H1 (cell line): Measurements from ENCODE around the gene ZNF148. TPM values are rescaled to one million over a fixed set of nuclear protein-coding genes. Genes with fewer than 3 reads are reported as not detected.

Experiments used
- CTCF ChIA-PET: fragments of 300-600 bp; sonication (Branson Sonifier 250); formaldehyde crosslinking; loops from one replicate; lab custom pipeline; 2021; ENCODE audit not compliant: partially characterized antibody; lab: Charles Lee
- POLR2A ChIA-PET: fragments of 300-600 bp; sonication (Branson Sonifier 250); formaldehyde crosslinking; loops from one replicate; lab custom pipeline; 2021; ENCODE audit warnings: inconsistent platforms; ENCODE audit not compliant: partially characterized antibody; lab: Charles Lee
- DNase-seq, 2 experiments: peaks; one replicate each; pipeline versions ENCODE4 v3.0.0 to v3.0.0-alpha.2; 2010 to 2022; ENCODE audit warnings: low spot score in 2 of 2, low read depth in 1 of 2, mixed read lengths in 1 of 2
- FAIRE-seq: peaks from 2 replicates; lab custom pipeline; 2011; peaks lifted over from hg19 to GRCh38; lab: Jason Lieb, UNC
- H2AFZ ChIP-seq: 2 replicates; pipeline ENCODE4 v1.8.1; 2012; ENCODE audit warnings: low read length, inconsistent platforms
- H2AK5ac ChIP-seq: 2 replicates; pipeline ENCODE4 v1.6.1; 2013; ENCODE audit warnings: low read depth, low read length
- H2BK120ac ChIP-seq: replicated peaks from 2 replicates; pipeline ENCODE3; 2013; ENCODE audit warnings: low read depth, low read length, inconsistent platforms
- H2BK12ac ChIP-seq: 2 replicates; pipeline ENCODE4 v1.6.1; 2013; ENCODE audit warnings: low read depth, low read length
- H2BK15ac ChIP-seq: 2 replicates; pipeline ENCODE4 v1.6.1; 2013; ENCODE audit warnings: low read length
- H2BK20ac ChIP-seq: 2 replicates; pipeline ENCODE4 v1.6.1; 2013; ENCODE audit warnings: low read length
- H2BK5ac ChIP-seq: 2 replicates; pipeline ENCODE4 v1.6.1; 2013; ENCODE audit warnings: low read depth, low read length
- H3K14ac ChIP-seq: 2 replicates; pipeline ENCODE4 v1.6.1; 2013; ENCODE audit warnings: inconsistent platforms; ENCODE audit not compliant: insufficient read length
- H3K18ac ChIP-seq: 2 replicates; pipeline ENCODE4 v1.6.1; 2013; ENCODE audit warnings: low read length; ENCODE audit errors: extremely low read depth
- H3K23ac ChIP-seq: 2 replicates; pipeline ENCODE4 v1.6.1; 2013; ENCODE audit warnings: inconsistent platforms; ENCODE audit not compliant: insufficient read length
- H3K23me2 ChIP-seq: 2 replicates; pipeline ENCODE4 v1.6.1; 2013; ENCODE audit warnings: low read depth, low read length
- H3K27ac ChIP-seq: 2 replicates; pipeline ENCODE4 v1.6.1; 2011; ENCODE audit warnings: low read depth, low read length, inconsistent platforms
- H3K27me3 ChIP-seq, 4 experiments: replicated peaks in 1 of 4; 1 replicate in 1 of 4; 2 replicates in 3 of 4; pipeline versions ENCODE4 v1.6.1 to v1.8.1; 2011 to 2013; ENCODE audit warnings: low read length in 3 of 4, mild to moderate bottlenecking in 3 of 4, inconsistent platforms in 2 of 4, mixed read lengths in 2 of 4, moderate library complexity in 1 of 4; ENCODE audit not compliant: control insufficient read depth in 3 of 4, insufficient read depth in 3 of 4; ENCODE audit errors: extremely low read depth in 1 of 4
- H3K36me3 ChIP-seq, 4 experiments: 2 replicates each; pipeline versions ENCODE4 v1.6.1 to v1.8.1; 2011 to 2013; ENCODE audit warnings: mild to moderate bottlenecking in 4 of 4, low read length in 3 of 4, moderate library complexity in 2 of 4, control low read depth in 1 of 4, inconsistent platforms in 1 of 4; ENCODE audit not compliant: insufficient read depth in 4 of 4, control insufficient read depth in 2 of 4
- H3K4ac ChIP-seq: replicated peaks from 2 replicates; pipeline ENCODE3; 2013; ENCODE audit warnings: low read length, low read depth, mixed read lengths, inconsistent platforms; ENCODE audit not compliant: insufficient read length
- H3K4me1 ChIP-seq, 4 experiments: replicated peaks in 1 of 4; 1 replicate in 1 of 4; 2 replicates in 3 of 4; pipeline versions ENCODE4 v1.6.1 to v1.8.1; 2011 to 2013; ENCODE audit warnings: low read length in 3 of 4, inconsistent platforms in 2 of 4, mixed read lengths in 1 of 4; ENCODE audit not compliant: insufficient read depth in 4 of 4, control insufficient read depth in 3 of 4
- H3K4me2 ChIP-seq, 2 experiments: 2 replicates each; pipeline versions ENCODE4 v1.6.1 to v1.8.1; 2011 to 2013; ENCODE audit warnings: low read depth in 2 of 2, low read length in 2 of 2, control low read depth in 1 of 2, inconsistent platforms in 1 of 2, mild to moderate bottlenecking in 1 of 2; ENCODE audit not compliant: insufficient read depth in 1 of 2
- H3K4me3 ChIP-seq, 4 experiments: fragments of 200-600, 300-600 bp in 1 of 4; sonication (generic), shearing (Covaris generic), sonication (Bioruptor Twin) in 1 of 4; 2 replicates each; pipeline versions ENCODE4 v1.5.1 to v1.8.1; 2011 to 2016; ENCODE audit warnings: low read length in 4 of 4, low read depth in 3 of 4, control low read depth in 2 of 4, inconsistent platforms in 2 of 4, mild to moderate bottlenecking in 2 of 4, mixed read lengths in 1 of 4, moderate library complexity in 1 of 4; ENCODE audit not compliant: insufficient read depth in 2 of 4; ENCODE audit errors: extremely low read depth in 1 of 4
- H3K56ac ChIP-seq: replicated peaks from 2 replicates; pipeline ENCODE3; 2013; ENCODE audit warnings: low read depth, mild to moderate bottlenecking, mixed read lengths, low read length, inconsistent platforms; ENCODE audit not compliant: insufficient read length
- H3K79me1 ChIP-seq: 2 replicates; pipeline ENCODE4 v1.6.1; 2013; ENCODE audit warnings: low read depth, low read length, control low read depth
- H3K79me2 ChIP-seq, 2 experiments: 2 replicates each; pipeline versions ENCODE4 v1.6.1 to v1.8.1; 2012 to 2013; ENCODE audit warnings: low read length in 2 of 2, mild to moderate bottlenecking in 2 of 2, inconsistent platforms in 1 of 2; ENCODE audit not compliant: insufficient read depth in 2 of 2, control insufficient read depth in 1 of 2
- H3K9ac ChIP-seq, 4 experiments: replicated peaks in 1 of 4; 1 replicate in 1 of 4; 2 replicates in 3 of 4; pipeline versions ENCODE4 v1.6.1 to v1.8.1; 2011 to 2013; ENCODE audit warnings: low read depth in 3 of 4, low read length in 3 of 4, control low read depth in 2 of 4, mild to moderate bottlenecking in 2 of 4, moderate library complexity in 2 of 4, inconsistent platforms in 1 of 4; ENCODE audit errors: extremely low read depth in 1 of 4
- H3K9me3 ChIP-seq, 2 experiments: 2 replicates each; pipeline versions ENCODE4 v1.6.1 to v1.8.1; 2012 to 2013; ENCODE audit warnings: mild to moderate bottlenecking in 2 of 2, moderate library complexity in 2 of 2, control low read depth in 1 of 2, inconsistent platforms in 1 of 2, low read depth in 1 of 2, low read length in 1 of 2, mixed read lengths in 1 of 2; ENCODE audit not compliant: insufficient read depth in 2 of 2
- H4K20me1 ChIP-seq, 2 experiments: replicated peaks in 1 of 2; 2 replicates each; pipeline versions ENCODE3 to v1.8.1; 2011 to 2013; ENCODE audit warnings: inconsistent platforms in 2 of 2, low read length in 2 of 2, mild to moderate bottlenecking in 1 of 2; ENCODE audit not compliant: insufficient read depth in 2 of 2, control insufficient read depth in 1 of 2
- H4K5ac ChIP-seq: 2 replicates; pipeline ENCODE4 v1.6.1; 2013; ENCODE audit warnings: low read length, low read depth, mixed read lengths, inconsistent platforms; ENCODE audit not compliant: insufficient read length
- H4K8ac ChIP-seq: 2 replicates; pipeline ENCODE4 v1.8.0; 2013; ENCODE audit warnings: mild to moderate bottlenecking, moderate library complexity, low read length, inconsistent platforms; ENCODE audit not compliant: insufficient read depth; ENCODE audit errors: extremely low read depth
- H4K91ac ChIP-seq: replicated peaks from 2 replicates; pipeline ENCODE3; 2013; ENCODE audit warnings: low read length, mixed read lengths, inconsistent platforms; ENCODE audit not compliant: insufficient read length
- CBX5 ChIP-seq: fragments of 300-800, 300-1000 bp; sonication (generic); IDR thresholded peaks from 2 replicates; pipeline ENCODE4 v1.7.1; 2016; ENCODE audit warnings: antibody characterized with exemption, low read length, low read depth
- CHD2 ChIP-seq: IDR thresholded peaks from 2 replicates; pipeline ENCODE4 v1.6.1; 2012; ENCODE audit warnings: low read length, improper control_type of control experiment
- HDAC2 ChIP-seq, 2 experiments: fragments of 300-600 bp in 1 of 2; sonication (generic) in 1 of 2; IDR thresholded peaks; 2 replicates each; pipeline ENCODE4 v1.6.1; 2011 to 2012; ENCODE audit warnings: low read depth in 2 of 2, low read length in 2 of 2, mild to moderate bottlenecking in 2 of 2, moderate library complexity in 2 of 2, borderline replicate concordance in 1 of 2, inconsistent platforms in 1 of 2
- KDM1A ChIP-seq: fragments of 200-600, 300-600 bp; sonication (generic); IDR thresholded peaks from 2 replicates; pipeline ENCODE4 v1.7.1; 2016; ENCODE audit warnings: mild to moderate bottlenecking, low read length, borderline replicate concordance
- RXRA ChIP-seq: IDR thresholded peaks from 2 replicates; pipeline ENCODE4 v1.6.1; 2011; ENCODE audit warnings: low read depth, mild to moderate bottlenecking, low read length, moderate library complexity; ENCODE audit not compliant: insufficient read depth
- polyA plus RNA-seq, 7 experiments: library from polyadenylated mRNA; depleted of rRNA in 3 of 7; stranded (reverse) in 5 of 7; unstranded in 2 of 7; fragments of >200 nt in 5 of 7; fragments of 200-250 nt in 2 of 7; gene quantifications; 1 replicate in 5 of 7; 2 replicates in 1 of 7; 4 replicates in 1 of 7; pipeline versions ENCODE4 v1.2.1 to v1.2.3, GENCODE V29; 2011 to 2013; ENCODE audit warnings: missing spikeins in 2 of 7, mixed read lengths in 2 of 7
- total RNA-seq: library from RNA; stranded (reverse); fragmentation: NEBNext Ultra II Directional; extraction: Animal tissue kit (Norgen Biotek cat#: 25700); gene quantifications from 2 replicates; pipeline ENCODE4 v1.2.1, GENCODE V29; 2021

Gene ZNF148
- total and polyA plus RNA-seq, 2 of the 8 experiments (the other 6 are each of a cell fraction or from before 2014, with no cell fraction given): 3.7 to 22.6 TPM

DNA sequence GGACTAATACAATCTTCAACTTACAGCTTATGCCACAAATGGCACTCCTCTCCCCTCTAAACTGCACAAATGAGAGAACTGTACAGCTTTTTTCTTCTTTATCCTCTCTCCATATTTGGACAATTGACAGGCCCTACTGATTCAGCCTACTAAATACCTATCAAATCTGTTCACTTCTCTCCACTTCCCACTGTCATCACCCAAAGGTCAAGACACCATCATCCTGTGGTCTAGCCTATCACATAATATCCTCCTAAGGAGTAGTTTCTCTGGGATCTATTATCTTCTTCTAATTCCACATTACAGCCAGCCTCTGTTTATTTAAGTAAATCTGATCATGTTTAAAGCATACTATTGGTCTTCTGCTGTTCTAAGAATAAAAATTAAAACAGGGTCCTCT is 129.6 kb downstream of the ZNF148 start:
- H2AFZ ChIP-seq: no peak overlapping the region
- H3K4me3 ChIP-seq: no peak overlapping the region
- H4K91ac ChIP-seq: no peak overlapping the region
- ChIA-PET CTCF (interaction anchor here (1.6 kb wide), 1 partner anchor 191 kb away, joined by 6 read pairs; no protein-coding TSS in a partner anchor), POLR2A (no interaction called here)
- no peak overlapping the region for H4K5ac ChIP-seq
- no peak overlapping the region for H3K27ac ChIP-seq
- no peaks in the 10 kb centered on the region for H3K27me3 ChIP-seq
- H2BK5ac ChIP-seq: no peak overlapping the region
- no peak overlapping the region for H4K8ac ChIP-seq
- FAIRE-seq: no peak
- H3K9me3 ChIP-seq: no peaks in the 10 kb centered on the region
- no peaks in the 10 kb centered on the region for H3K36me3 ChIP-seq
- no peak overlapping the region for H3K23ac ChIP-seq
- H3K4me1 ChIP-seq: no peaks in the 10 kb centered on the region
- no peak overlapping the region for H2BK15ac ChIP-seq
- no peak overlapping the region for H2AK5ac ChIP-seq
- H3K23me2 ChIP-seq: no peaks in the 10 kb centered on the region
- no peak for DNase-seq
- H3K79me1 ChIP-seq: no peaks in the 10 kb centered on the region
- H2BK120ac ChIP-seq: no peak overlapping the region
- no peaks in the 10 kb centered on the region for H4K20me1 ChIP-seq
- H3K4ac ChIP-seq: no peak overlapping the region
- H3K4me2 ChIP-seq: no peak overlapping the region
- no peaks in the 10 kb centered on the region for H3K79me2 ChIP-seq
- no peak overlapping the region for H2BK20ac ChIP-seq
- H3K18ac ChIP-seq: no peak overlapping the region
- H2BK12ac ChIP-seq: no peak overlapping the region
- H3K9ac ChIP-seq: no peak overlapping the region
- no peak overlapping the region for H3K14ac ChIP-seq
- H3K56ac ChIP-seq: no peak overlapping the region
- TF ChIP-seq RXRA (no peak), CBX5 (no peak), CHD2 (no peak), KDM1A (no peak), HDAC2 (IDR thresholded peaks at IDR 0.05; ENCODE audit: borderline replicate concordance in 1 of 2, low read depth in 2 of 2, low read length in 2 of 2) (no peak)
